Stomach (tissue), 4 donors: ENCODE results near the gene RSRC2.
"Not testable (repeated sequence)": the region's sequence is repeated elsewhere in the genome, so short reads cannot be mapped to it uniquely, and the experiment has no call there.

Experiments used
- CTCF ChIP-seq, 7 experiments: fragments of 450-650 bp in 4 of 7; fragments of 200-600 bp in 3 of 7; sonication (generic) in 3 of 7; IDR thresholded peaks; one replicate each; pipeline ENCODE4 v1.5.1; 2016 to 2019; ENCODE audit warnings: antibody characterized with exemption in 7 of 7, control low read depth in 2 of 7, mild to moderate bottlenecking in 1 of 7
- EP300 ChIP-seq: sonication (generic); formaldehyde crosslinking; IDR thresholded peaks from one replicate; pipeline ENCODE4 v1.6.1; 2017; ENCODE audit warnings: antibody characterized with exemption
- POLR2A ChIP-seq, 4 donors: fragments of 450-650 bp; IDR thresholded peaks; one replicate each; pipeline ENCODE4 v1.6.1; 2016; ENCODE audit warnings: antibody characterized with exemption in 4 of 4, control low read depth in 2 of 4, mild to moderate bottlenecking in 1 of 4, moderate library complexity in 1 of 4
- POLR2AphosphoS5 ChIP-seq, 3 donors: sonication (generic); formaldehyde crosslinking; IDR thresholded peaks; one replicate each; pipeline ENCODE4 v1.6.1; 2016; ENCODE audit warnings: antibody characterized with exemption in 3 of 3

- not testable (repeated sequence) for TF ChIP-seq CTCF (IDR thresholded peaks at IDR 0.05); EP300; POLR2A (IDR thresholded peaks at IDR 0.05); POLR2AphosphoS5 (IDR thresholded peaks at IDR 0.05)
Measured at GRCh38 chr12:122513028-122513427, 13.7 kb downstream of the RSRC2 start.
